Activated CD8-positive, alpha-beta memory T cell treated with anti-CD3 and anti-CD28 coated beads, Interleukin-2, amount 50 U/mL, for 1 hour (primary cell): ENCODE data around the gene ARRDC5.
"Not testable (repeated sequence)": the region's sequence is repeated elsewhere in the genome, so short reads cannot be mapped to it uniquely, and the experiment has no call there.

Source experiments
- DNase-seq: peaks from one replicate; pipeline ENCODE4 v3.0.0-alpha.2; 2020; ENCODE audit errors: extremely low read depth

ARRDC5 gene

DNA sequence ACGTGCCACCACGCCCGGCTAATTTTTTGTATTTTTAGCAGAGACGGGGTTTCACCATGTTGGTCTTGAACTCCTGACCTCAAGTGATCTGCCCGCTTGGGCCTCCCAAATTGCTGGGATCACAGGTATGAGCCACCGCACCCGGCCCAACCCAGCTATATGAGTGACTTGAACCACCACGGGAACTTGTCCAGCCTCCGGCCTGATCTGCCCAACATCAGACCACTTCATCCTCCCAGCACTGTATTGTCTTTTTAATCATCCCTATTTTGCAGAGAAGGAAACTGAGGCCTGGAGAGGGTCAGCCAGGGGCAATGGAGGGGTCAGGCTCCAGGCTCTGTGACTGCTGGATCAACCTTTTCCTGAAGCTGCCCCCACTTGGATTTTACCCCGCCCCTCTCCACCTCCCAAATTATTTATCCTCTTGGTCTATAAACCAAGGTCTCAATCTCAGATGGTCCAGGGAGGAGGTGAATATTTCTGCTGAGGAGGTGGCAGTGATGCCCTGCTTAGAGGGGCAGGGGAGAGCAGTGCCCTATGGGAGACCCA lies 34.3 kb downstream of the ARRDC5 start:
- DNase-seq = no peak

DNA sequence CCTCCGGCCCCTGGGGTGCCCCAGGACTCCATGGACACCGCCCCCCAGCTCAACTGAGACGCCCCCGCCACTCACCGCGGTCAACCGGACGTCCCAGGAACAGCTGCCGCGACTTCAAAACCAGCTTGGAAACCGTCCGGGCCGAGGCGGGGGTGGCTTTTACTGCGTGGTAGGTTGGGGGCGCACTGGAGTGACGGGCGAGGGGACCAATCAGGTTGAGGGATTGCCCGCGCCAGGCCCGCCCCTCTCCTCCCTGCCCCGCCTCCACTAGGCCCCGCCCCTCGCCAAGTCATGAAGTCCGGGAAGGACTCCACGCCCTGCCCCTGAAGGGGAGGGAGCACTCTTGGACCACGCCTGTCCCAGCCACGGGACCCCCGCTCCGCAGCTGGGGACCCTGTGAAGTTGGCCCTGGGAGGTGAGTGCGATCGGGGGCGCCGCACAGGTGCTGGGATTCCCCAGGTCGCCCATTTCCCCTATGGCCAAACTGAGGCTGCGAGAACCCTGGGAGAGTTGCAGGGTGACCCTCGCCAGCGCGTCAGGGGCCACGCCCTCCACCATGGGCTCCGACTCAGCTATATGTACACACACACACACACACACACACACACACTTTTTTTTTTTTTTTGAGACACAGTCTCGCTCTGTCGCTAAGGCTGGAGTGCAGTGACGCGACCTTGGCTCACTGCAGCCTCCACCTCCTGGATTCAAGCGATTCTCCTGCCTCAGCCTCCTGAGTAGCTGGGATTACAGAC lies 35.0 kb downstream of the ARRDC5 start, which contains the start of gene PLIN3:
Gene PLIN3, minus strand, starts transcription at position 134 of the 752 bp plus-strand sequence. CDS start 6,273 bp downstream, outside the sequence.
- peak; percentile 63 for DNase-seq

- no peak for DNase-seq
These were observed 35.9 kb downstream of the ARRDC5 start for GRCh38 chr19:4866595-4867424.

- no peak for DNase-seq
These were observed 41.5 kb downstream of the ARRDC5 start for GRCh38 chr19:4861147-4861546.

DNA sequence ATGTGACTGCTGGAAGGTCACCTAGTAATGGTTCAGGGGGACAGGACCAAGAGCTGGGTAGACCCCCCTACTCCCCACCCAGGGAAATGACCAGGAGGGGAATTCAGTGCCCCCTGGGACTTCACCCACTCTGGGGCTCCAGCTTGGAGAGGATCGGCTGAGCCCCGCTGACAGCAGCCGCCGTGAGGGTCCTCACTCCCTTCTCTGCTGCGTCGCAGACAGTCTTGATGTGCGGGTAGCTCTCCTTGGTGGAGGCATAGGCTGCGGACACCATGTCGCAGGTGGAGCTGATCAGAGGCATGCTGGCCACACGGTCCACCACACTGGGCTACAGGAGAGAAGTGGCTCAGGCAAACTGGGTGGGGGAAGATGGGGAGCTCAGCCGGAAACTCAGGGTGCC lies 43.0 kb downstream of the ARRDC5 start:
- no peak for DNase-seq

DNA sequence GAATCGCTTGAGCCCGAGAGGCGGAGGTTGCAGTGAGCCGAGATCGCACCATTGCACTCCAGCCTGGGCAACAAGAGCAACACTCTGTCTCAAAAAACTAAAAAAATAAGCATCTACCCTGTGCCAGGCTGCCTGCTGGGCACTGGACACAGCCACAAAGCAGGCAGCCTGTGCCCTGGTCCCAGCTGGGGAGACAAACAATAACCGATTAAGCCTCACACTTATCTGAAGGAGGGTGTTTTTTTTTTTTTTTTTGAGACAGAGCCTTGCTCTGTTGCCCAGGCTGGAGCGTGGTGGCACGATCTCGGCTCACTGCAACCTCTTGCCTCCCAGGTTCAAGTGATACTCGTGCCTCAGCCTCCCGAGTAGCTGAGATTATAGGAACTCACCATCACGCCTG lies 46.2 kb downstream of the ARRDC5 start:
- DNase-seq = not testable (repeated sequence)

GRCh38 chr19:4853506-4853905 lies 49.2 kb downstream of the ARRDC5 start:
- DNase-seq = not testable (repeated sequence)

- no peak for DNase-seq
These were observed 50.2 kb downstream of the ARRDC5 start for GRCh38 chr19:4852484-4852883.

- DNase-seq = peak; percentile 50
These were observed 51.0 kb downstream of the ARRDC5 start for GRCh38 chr19:4851551-4852290.

DNA sequence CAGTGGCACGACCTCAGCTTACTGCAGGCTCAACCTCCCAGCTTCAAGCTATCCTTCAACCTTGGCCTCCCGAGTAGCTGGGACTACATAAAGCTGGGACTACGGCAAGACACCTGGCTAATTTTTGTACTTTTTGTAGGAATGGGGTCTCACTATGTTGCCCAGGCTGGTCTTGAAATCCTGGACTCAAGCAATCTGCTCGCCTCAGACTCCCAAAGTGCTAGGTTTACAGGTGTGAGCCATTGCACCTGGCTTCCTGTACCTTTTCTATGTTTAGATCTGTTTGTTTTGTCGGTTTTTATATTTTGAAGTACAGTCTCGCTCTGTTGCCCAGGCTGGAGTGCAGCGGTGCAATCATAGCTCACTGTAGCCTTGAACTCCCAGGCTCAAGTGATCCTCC lies 53.7 kb downstream of the ARRDC5 start:
- no peak for DNase-seq

DNA sequence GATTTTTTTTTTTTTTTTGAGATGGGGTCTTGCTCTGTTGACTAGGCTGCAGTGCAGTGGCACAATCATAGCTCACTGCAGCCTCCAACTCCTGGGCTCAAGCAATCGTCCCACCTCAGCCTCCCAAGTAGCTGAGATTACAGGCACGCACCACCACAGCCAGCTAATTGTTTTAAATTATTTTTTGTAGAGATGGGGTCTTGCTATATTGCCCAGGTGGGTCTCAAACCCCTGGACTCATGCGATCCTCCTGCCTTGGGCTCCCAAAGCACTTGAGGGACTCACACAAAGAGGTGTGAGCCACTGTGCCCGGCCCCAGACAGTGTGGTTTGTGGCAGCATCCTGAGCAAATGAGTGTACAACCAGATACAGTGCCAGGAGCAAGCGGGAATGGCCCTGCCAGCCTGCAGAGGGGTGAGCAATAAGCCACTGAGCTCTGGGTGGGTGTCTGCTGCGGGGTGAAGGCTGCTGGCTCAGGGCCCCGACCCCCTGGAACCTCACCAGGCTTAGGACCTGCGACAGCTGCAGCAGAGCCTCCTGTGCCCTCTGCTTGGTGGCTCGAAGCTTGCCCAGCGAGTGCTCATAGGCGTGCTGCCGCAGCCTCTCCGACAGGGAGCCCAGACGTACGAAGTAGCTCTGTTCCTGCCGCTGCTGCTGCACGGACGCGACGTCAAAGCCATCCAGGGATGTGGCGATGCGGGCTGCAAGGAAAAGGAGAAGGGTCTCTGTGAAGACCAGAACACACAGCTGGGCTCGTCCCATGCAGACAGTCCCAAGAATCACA lies 55.3 kb downstream of the ARRDC5 start:
- DNase-seq = no peak

GRCh38 chr19:4845975-4846374 lies 56.7 kb downstream of the ARRDC5 start:
- not testable (repeated sequence) for DNase-seq

GRCh38 chr19:4844348-4845179 lies 58.1 kb downstream of the ARRDC5 start:
- no peak for DNase-seq

- no peak for DNase-seq
These were observed 59.1 kb downstream of the ARRDC5 start for GRCh38 chr19:4843647-4843965.
